ENCODE measurements around the gene TMBIM4.

TMBIM4 gene

GRCh38 chr12:66119229-66119869, 50.4 kb downstream of the TMBIM4 start:
- ATAC-seq (replicated peaks) = no peak
- Mint-ChIP-seq H3K4me3 (no peak overlapping the region), H3K27me3 (no peaks in the 10 kb centered on the region), H3K27ac (peak overlapping the region in 1 of 2 donors; percentile 12), H3K4me1 (ENCODE audit: low read depth in 2 of 2) (peaks cover 8 to 15% of the 10 kb centered on the region in 2 donors), H3K36me3 (ENCODE audit: insufficient read depth) (peaks cover 36% of the 10 kb centered on the region), H3K9me3 (no peaks in the 10 kb centered on the region)
- DNase-seq = no peak

- H3K36me3 Mint-ChIP-seq (ENCODE audit: insufficient read depth) = peaks cover 27% of the 10 kb centered on the region
- ATAC-seq (replicated peaks) (no peak), DNase-seq (no peak)
- H3K9me3 Mint-ChIP-seq = no peaks in the 10 kb centered on the region
- no peaks in the 10 kb centered on the region for H3K27me3 Mint-ChIP-seq
- no peak overlapping the region for H3K27ac Mint-ChIP-seq
- H3K4me3 Mint-ChIP-seq = no peak overlapping the region
- peaks cover 8 to 12% of the 10 kb centered on the region in 2 donors for H3K4me1 Mint-ChIP-seq (ENCODE audit: low read depth in 2 of 2)
These were observed 51.4 kb downstream of the TMBIM4 start for GRCh38 chr12:66118240-66118891.

GRCh38 chr12:66117242-66117641, 52.6 kb downstream of the TMBIM4 start:
- no peak for ATAC-seq (replicated peaks)
- Mint-ChIP-seq H3K27ac (no peak overlapping the region), H3K4me1 (ENCODE audit: low read depth in 2 of 2) (peaks cover 8 to 12% of the 10 kb centered on the region in 2 donors), H3K27me3 (no peaks in the 10 kb centered on the region), H3K4me3 (no peak overlapping the region), H3K36me3 (ENCODE audit: insufficient read depth) (peaks cover 15% of the 10 kb centered on the region), H3K9me3 (no peaks in the 10 kb centered on the region)
- DNase-seq = no peak

GRCh38 chr12:66115071-66115600, 54.7 kb downstream of the TMBIM4 start:
- no peak overlapping the region for H3K4me3 Mint-ChIP-seq
- peaks cover 6 to 9% of the 10 kb centered on the region in 2 donors for H3K4me1 Mint-ChIP-seq (ENCODE audit: low read depth in 2 of 2)
- no peak overlapping the region for H3K27ac Mint-ChIP-seq
- H3K27me3 Mint-ChIP-seq = no peaks in the 10 kb centered on the region
- no peak for DNase-seq
- no peaks in the 10 kb centered on the region for H3K9me3 Mint-ChIP-seq
- ATAC-seq (replicated peaks) = no peak
- no peaks in the 10 kb centered on the region for H3K36me3 Mint-ChIP-seq (ENCODE audit: insufficient read depth)

- Mint-ChIP-seq H3K27ac (no peak overlapping the region), H3K9me3 (no peaks in the 10 kb centered on the region), H3K36me3 (ENCODE audit: insufficient read depth) (no peaks in the 10 kb centered on the region), H3K4me3 (no peak overlapping the region), H3K4me1 (ENCODE audit: low read depth in 2 of 2) (peaks cover 0 to under 1% of the 10 kb centered on the region in 2 donors), H3K27me3 (no peaks in the 10 kb centered on the region)
- no peak for DNase-seq
- no peak for ATAC-seq (replicated peaks)
These were observed 56.3 kb downstream of the TMBIM4 start for GRCh38 chr12:66113471-66113870.

GRCh38 chr12:66111605-66112004, 58.2 kb downstream of the TMBIM4 start:
- no peaks in the 10 kb centered on the region for H3K36me3 Mint-ChIP-seq (ENCODE audit: insufficient read depth)
- ATAC-seq (replicated peaks) = no peak
- no peaks in the 10 kb centered on the region for H3K27me3 Mint-ChIP-seq
- peaks cover 0 to 5% of the 10 kb centered on the region in 2 donors for H3K4me1 Mint-ChIP-seq (ENCODE audit: low read depth in 2 of 2)
- no peak overlapping the region for H3K4me3 Mint-ChIP-seq
- no peak overlapping the region for H3K27ac Mint-ChIP-seq
- no peaks in the 10 kb centered on the region for H3K9me3 Mint-ChIP-seq
- no peak for DNase-seq

GRCh38 chr12:66109056-66109455, 60.7 kb downstream of the TMBIM4 start:
- Mint-ChIP-seq H3K4me1 (ENCODE audit: low read depth in 2 of 2) (peaks cover 0 to 5% of the 10 kb centered on the region in 2 donors), H3K4me3 (no peak overlapping the region), H3K27ac (no peak overlapping the region), H3K36me3 (ENCODE audit: insufficient read depth) (no peaks in the 10 kb centered on the region), H3K9me3 (no peaks in the 10 kb centered on the region), H3K27me3 (peaks cover 5 to 12% of the 10 kb centered on the region in 2 donors)
- no peak for DNase-seq
- no peak for ATAC-seq (replicated peaks)

- peaks cover 0 to 5% of the 10 kb centered on the region in 2 donors for H3K4me1 Mint-ChIP-seq (ENCODE audit: low read depth in 2 of 2)
- DNase-seq (no peak), ATAC-seq (replicated peaks) (no peak)
- peaks cover 8 to 12% of the 10 kb centered on the region in 2 donors for H3K27me3 Mint-ChIP-seq
- no peak overlapping the region for H3K4me3 Mint-ChIP-seq
- H3K27ac Mint-ChIP-seq = no peak overlapping the region
- H3K36me3 Mint-ChIP-seq (ENCODE audit: insufficient read depth) = no peaks in the 10 kb centered on the region
- no peaks in the 10 kb centered on the region for H3K9me3 Mint-ChIP-seq
These were observed 61.4 kb downstream of the TMBIM4 start for GRCh38 chr12:66108386-66108785.

- H3K9me3 Mint-ChIP-seq = no peaks in the 10 kb centered on the region
- peaks cover 17 to 21% of the 10 kb centered on the region in 2 donors for H3K27me3 Mint-ChIP-seq
- H3K4me1 Mint-ChIP-seq (ENCODE audit: low read depth in 2 of 2) = peaks cover 0 to 5% of the 10 kb centered on the region in 2 donors
- no peak overlapping the region for H3K4me3 Mint-ChIP-seq
- H3K27ac Mint-ChIP-seq = no peak overlapping the region
- H3K36me3 Mint-ChIP-seq (ENCODE audit: insufficient read depth) = no peaks in the 10 kb centered on the region
- peak; percentile 71 to 76 (median 74) for DNase-seq
- ATAC-seq (replicated peaks) = peak; percentile 88
These were observed 62.3 kb downstream of the TMBIM4 start for GRCh38 chr12:66107451-66107915.

GRCh38 chr12:66103016-66103913, 66.5 kb downstream of the TMBIM4 start:
- no peak for ATAC-seq (replicated peaks)
- DNase-seq = no peak
- no peaks in the 10 kb centered on the region for H3K9me3 Mint-ChIP-seq
- peaks cover 0 to 3% of the 10 kb centered on the region in 2 donors for H3K4me1 Mint-ChIP-seq (ENCODE audit: low read depth in 2 of 2)
- peaks cover 34 to 49% of the 10 kb centered on the region in 2 donors for H3K27me3 Mint-ChIP-seq
- H3K36me3 Mint-ChIP-seq (ENCODE audit: insufficient read depth) = no peaks in the 10 kb centered on the region
- no peak overlapping the region for H3K4me3 Mint-ChIP-seq
- no peak overlapping the region for H3K27ac Mint-ChIP-seq

- DNase-seq (no peak), ATAC-seq (replicated peaks) (no peak)
- Mint-ChIP-seq H3K4me3 (no peak overlapping the region), H3K27me3 (peaks cover 3 to 18% of the 10 kb centered on the region in 2 donors), H3K27ac (no peak overlapping the region), H3K36me3 (ENCODE audit: insufficient read depth) (peaks cover 4% of the 10 kb centered on the region), H3K4me1 (ENCODE audit: low read depth in 2 of 2) (no peaks in the 10 kb centered on the region), H3K9me3 (no peaks in the 10 kb centered on the region)
These were observed 77.1 kb downstream of the TMBIM4 start for GRCh38 chr12:66092559-66093269.

- Mint-ChIP-seq H3K27ac (no peak overlapping the region), H3K9me3 (no peaks in the 10 kb centered on the region), H3K36me3 (ENCODE audit: insufficient read depth) (no peaks in the 10 kb centered on the region), H3K4me3 (no peak overlapping the region), H3K4me1 (ENCODE audit: low read depth in 2 of 2) (no peaks in the 10 kb centered on the region), H3K27me3 (peaks cover 7 to 17% of the 10 kb centered on the region in 2 donors)
- ATAC-seq (replicated peaks) = no peak
- DNase-seq = no peak
These were observed 79.6 kb downstream of the TMBIM4 start for GRCh38 chr12:66090157-66090556.
